Transverse colon (tissue), 4 donors: ENCODE data around the gene NANP.

Experiments used
- EP300 ChIP-seq: sonication (generic); formaldehyde crosslinking; IDR thresholded peaks from one replicate; pipeline ENCODE4 v1.6.1; 2017; ENCODE audit warnings: antibody characterized with exemption, low read depth
- POLR2A ChIP-seq: fragments of 450-650 bp; IDR thresholded peaks from one replicate; pipeline ENCODE4 v1.6.1; 2016; ENCODE audit warnings: antibody characterized with exemption, mild to moderate bottlenecking, moderate library complexity
- POLR2AphosphoS5 ChIP-seq, 3 donors: sonication (generic); formaldehyde crosslinking; IDR thresholded peaks; one replicate each; pipeline ENCODE4 v1.6.1; 2016; ENCODE audit warnings: antibody characterized with exemption in 3 of 3
- TF ChIP-seq, protein P1 (sequence below), 5 experiments: fragments of 200-600 bp in 3 of 5; fragments of 450-650 bp in 2 of 5; sonication (generic) in 3 of 5; IDR thresholded peaks; 1 replicate in 2 of 5; 2 replicates in 3 of 5; pipeline ENCODE4 v1.5.1; 2016 to 2017; ENCODE audit warnings: antibody characterized with exemption in 5 of 5, inconsistent platforms in 3 of 5, mild to moderate bottlenecking in 2 of 5, moderate library complexity in 1 of 5

DNA sequence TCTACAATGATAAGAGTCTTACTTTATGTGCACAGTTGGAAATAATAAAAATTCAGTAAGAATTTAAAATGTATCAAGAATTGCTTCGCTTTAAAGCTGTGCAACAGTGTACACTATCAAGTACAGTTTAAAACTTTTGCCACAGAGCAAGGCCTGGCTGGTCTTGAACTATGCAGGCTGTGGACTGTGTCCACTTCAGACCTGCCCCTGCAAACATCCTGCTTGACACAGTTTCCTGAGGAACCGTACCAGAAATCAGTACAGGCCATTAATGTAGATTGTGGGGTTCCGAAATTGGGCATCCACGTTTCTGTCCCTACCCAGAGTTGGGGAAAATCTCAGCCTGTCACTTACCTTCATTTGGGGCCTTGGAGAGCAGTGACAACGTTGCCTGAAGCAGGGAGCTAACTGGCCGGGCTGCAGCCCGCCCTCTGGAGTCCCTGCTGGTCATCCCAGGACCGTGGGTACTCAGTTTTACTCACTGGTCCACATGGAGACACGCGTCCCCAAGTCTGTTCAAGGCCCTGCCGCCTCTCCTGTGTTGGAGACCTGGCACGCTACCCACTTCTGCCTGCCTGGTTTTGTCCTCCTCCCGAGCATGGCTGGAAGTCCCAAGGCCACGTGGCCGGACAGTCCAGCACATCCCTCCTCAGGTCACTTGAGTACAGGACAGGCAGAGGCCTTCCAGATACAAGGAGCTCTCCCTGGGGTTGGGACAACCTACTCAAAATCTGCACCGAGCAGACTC is 46.9 kb downstream of the NANP start:
- TF ChIP-seq, protein P1, sequence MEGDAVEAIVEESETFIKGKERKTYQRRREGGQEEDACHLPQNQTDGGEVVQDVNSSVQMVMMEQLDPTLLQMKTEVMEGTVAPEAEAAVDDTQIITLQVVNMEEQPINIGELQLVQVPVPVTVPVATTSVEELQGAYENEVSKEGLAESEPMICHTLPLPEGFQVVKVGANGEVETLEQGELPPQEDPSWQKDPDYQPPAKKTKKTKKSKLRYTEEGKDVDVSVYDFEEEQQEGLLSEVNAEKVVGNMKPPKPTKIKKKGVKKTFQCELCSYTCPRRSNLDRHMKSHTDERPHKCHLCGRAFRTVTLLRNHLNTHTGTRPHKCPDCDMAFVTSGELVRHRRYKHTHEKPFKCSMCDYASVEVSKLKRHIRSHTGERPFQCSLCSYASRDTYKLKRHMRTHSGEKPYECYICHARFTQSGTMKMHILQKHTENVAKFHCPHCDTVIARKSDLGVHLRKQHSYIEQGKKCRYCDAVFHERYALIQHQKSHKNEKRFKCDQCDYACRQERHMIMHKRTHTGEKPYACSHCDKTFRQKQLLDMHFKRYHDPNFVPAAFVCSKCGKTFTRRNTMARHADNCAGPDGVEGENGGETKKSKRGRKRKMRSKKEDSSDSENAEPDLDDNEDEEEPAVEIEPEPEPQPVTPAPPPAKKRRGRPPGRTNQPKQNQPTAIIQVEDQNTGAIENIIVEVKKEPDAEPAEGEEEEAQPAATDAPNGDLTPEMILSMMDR (IDR thresholded peaks at IDR 0.05), result no peak
- TF ChIP-seq POLR2AphosphoS5 (IDR thresholded peaks at IDR 0.05), result no peak
- no peak for TF ChIP-seq POLR2A
- TF ChIP-seq EP300, result no peak
